BE2C (cell line): ENCODE data around the gene RSBN1L.

Experiments
- DNase-seq: peaks from one replicate; pipeline ENCODE4 v3.0.0-alpha.2; 2020
- H3K27me3 ChIP-seq: fragments of 250-450 bp; sonication (Bioruptor Pico); 2 replicates; pipeline ENCODE4 v1.5.1; 2020; ENCODE audit warnings: mild to moderate bottlenecking
- H3K36me3 ChIP-seq: fragments of 250-450 bp; sonication (Bioruptor Pico); 2 replicates; pipeline ENCODE4 v1.5.1; 2020; ENCODE audit warnings: mild to moderate bottlenecking
- H3K4me1 ChIP-seq: fragments of 250-450 bp; sonication (Bioruptor Pico); 2 replicates; pipeline ENCODE4 v1.5.1; 2020
- H3K4me3 ChIP-seq: 2 replicates; pipeline ENCODE4 v1.5.1; 2011; ENCODE audit warnings: low read depth, low read length
- H3K9me3 ChIP-seq: fragments of 250-450 bp; sonication (Bioruptor Pico); 2 replicates; pipeline ENCODE4 v1.5.1; 2020
- TF ChIP-seq, protein P1 (sequence below): IDR thresholded peaks from 2 replicates; pipeline ENCODE4 v1.5.1; 2012; ENCODE audit warnings: mild to moderate bottlenecking, low read depth, low read length

RSBN1L gene

GRCh38 chr7:77731716-77732115, 35.5 kb downstream of the RSBN1L start:
- peaks cover 26% of the 10 kb centered on the region for H3K4me1 ChIP-seq
- H3K4me3 ChIP-seq: no peak overlapping the region
- no peaks in the 10 kb centered on the region for H3K27me3 ChIP-seq
- no peak for DNase-seq
- no peaks in the 10 kb centered on the region for H3K9me3 ChIP-seq
- TF ChIP-seq, protein P1, sequence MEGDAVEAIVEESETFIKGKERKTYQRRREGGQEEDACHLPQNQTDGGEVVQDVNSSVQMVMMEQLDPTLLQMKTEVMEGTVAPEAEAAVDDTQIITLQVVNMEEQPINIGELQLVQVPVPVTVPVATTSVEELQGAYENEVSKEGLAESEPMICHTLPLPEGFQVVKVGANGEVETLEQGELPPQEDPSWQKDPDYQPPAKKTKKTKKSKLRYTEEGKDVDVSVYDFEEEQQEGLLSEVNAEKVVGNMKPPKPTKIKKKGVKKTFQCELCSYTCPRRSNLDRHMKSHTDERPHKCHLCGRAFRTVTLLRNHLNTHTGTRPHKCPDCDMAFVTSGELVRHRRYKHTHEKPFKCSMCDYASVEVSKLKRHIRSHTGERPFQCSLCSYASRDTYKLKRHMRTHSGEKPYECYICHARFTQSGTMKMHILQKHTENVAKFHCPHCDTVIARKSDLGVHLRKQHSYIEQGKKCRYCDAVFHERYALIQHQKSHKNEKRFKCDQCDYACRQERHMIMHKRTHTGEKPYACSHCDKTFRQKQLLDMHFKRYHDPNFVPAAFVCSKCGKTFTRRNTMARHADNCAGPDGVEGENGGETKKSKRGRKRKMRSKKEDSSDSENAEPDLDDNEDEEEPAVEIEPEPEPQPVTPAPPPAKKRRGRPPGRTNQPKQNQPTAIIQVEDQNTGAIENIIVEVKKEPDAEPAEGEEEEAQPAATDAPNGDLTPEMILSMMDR: no peak
- H3K36me3 ChIP-seq: no peaks in the 10 kb centered on the region; the same call in 1 of the 2 replicates

DNA sequence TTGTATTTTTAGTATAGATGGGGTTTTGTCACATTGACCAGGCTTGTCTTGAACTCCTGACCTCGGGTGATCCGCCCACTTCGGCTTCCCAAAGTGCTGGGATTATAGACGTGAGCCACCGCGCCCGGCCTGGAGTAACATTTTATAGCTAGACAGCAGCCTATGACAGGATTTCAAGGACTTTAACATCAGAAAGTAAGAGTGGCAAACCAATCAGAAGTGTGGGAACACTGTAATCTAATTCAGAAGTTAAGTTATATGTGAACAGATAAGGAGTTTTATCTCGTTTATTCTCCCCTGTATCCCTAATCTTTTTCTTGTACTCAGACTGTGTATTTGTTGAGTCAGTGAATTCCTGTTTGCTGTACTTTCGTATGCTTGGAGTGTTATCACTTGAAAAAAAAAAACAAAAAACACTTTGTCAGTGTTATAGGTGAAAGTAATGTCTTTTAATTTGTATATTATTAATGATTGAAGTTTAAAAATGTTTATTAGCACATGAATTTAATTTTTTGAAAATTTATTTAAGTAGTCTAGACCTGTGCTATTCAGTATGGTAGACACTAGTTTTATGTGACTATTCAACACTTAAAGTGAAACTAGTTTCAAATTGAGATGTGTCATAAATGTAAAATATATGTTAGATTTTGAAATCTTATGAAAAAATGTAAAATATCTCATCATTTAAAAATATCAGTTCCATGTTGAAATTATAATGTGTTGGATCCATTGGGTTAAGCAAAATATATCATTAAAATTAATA, 38.6 kb downstream of the RSBN1L start:
- H3K4me3 ChIP-seq: no peak overlapping the region
- H3K36me3 ChIP-seq: 0 out of 2 replicates have a peak, but pooled peaks cover 2% of the 10 kb centered on the region
- DNase-seq: no peak
- H3K27me3 ChIP-seq: no peaks in the 10 kb centered on the region
- TF ChIP-seq, protein P1: no peak
- H3K9me3 ChIP-seq: no peaks in the 10 kb centered on the region
- peaks cover 19% of the 10 kb centered on the region for H3K4me1 ChIP-seq

DNA sequence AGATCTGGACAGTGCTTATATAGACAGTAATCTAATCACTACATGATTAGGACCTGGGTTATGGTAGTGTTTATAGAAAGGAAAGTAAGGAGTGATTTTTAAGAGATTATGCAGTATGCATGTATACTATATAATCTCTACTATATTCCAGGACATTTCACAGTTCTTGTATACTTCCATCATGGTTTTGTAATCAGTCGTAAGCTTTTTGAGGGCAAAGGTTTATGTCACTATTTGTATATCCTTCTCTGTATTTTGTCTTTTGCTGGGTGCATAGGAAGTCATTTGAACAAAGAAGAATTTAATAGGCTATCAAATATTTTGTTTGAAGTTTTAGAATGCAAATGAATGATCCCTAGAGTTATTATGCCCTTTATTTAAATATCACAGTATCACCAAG, 39.2 kb downstream of the RSBN1L start:
- peaks cover 19% of the 10 kb centered on the region for H3K4me1 ChIP-seq
- DNase-seq: no peak
- H3K9me3 ChIP-seq: no peaks in the 10 kb centered on the region
- H3K27me3 ChIP-seq: no peaks in the 10 kb centered on the region
- TF ChIP-seq, protein P1: no peak
- 0 out of 2 replicates have a peak, but pooled peaks cover 2% of the 10 kb centered on the region for H3K36me3 ChIP-seq
- no peak overlapping the region for H3K4me3 ChIP-seq

DNA sequence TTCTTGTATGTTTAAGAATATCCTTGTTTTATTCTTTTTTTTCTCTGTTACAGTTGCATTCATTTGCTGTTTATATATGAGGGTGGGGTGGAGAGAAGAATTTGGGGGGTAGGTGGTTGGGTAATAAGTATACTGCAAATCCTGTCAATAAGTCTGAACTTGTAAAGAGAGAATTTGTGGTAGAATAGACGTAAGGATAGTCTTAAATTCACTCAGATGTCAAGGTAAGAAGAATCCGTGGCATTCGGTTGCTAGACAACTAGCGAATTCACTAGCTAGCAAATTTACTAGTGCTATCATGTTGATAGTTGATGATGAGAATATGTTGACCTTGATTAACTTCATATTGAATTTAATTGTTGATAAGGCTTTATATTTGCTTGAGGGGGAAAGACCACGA, 40.7 kb downstream of the RSBN1L start:
- Histone ChIP-seq H3K36me3 (0 out of 2 replicates have a peak, but pooled peaks cover 2% of the 10 kb centered on the region), H3K27me3 (no peaks in the 10 kb centered on the region), H3K4me3 (no peak overlapping the region), H3K9me3 (no peaks in the 10 kb centered on the region), H3K4me1 (peaks cover 13% of the 10 kb centered on the region)
- TF ChIP-seq, protein P1: no peak
- DNase-seq: no peak

- TF ChIP-seq, protein P1: no peak
- DNase-seq: no peak
- Histone ChIP-seq H3K4me1 (peaks cover 13% of the 10 kb centered on the region), H3K36me3 (peaks cover 5% of the 10 kb centered on the region), H3K27me3 (no peaks in the 10 kb centered on the region), H3K4me3 (no peak overlapping the region), H3K9me3 (no peaks in the 10 kb centered on the region)
These were observed 42.1 kb downstream of the RSBN1L start for GRCh38 chr7:77738382-77738781.

- Histone ChIP-seq H3K36me3 (peaks cover 5% of the 10 kb centered on the region), H3K9me3 (no peaks in the 10 kb centered on the region), H3K4me3 (no peak overlapping the region), H3K4me1 (peaks cover 13% of the 10 kb centered on the region), H3K27me3 (no peaks in the 10 kb centered on the region)
- DNase-seq: no peak
- TF ChIP-seq, protein P1: no peak
These were observed 42.6 kb downstream of the RSBN1L start for GRCh38 chr7:77738871-77739270.
